Measurements from ENCODE around the gene FOLR2. TPM values are rescaled to one million over a fixed set of nuclear protein-coding genes. Genes with fewer than 3 reads are reported as not detected.

FOLR2 gene
- total RNA-seq, 3 donors from 2014 or later = 3.2 to 29.4 (median 13.8) TPM

- Histone ChIP-seq H3K36me3 (ENCODE audit: low read depth) (no peaks in the 10 kb centered on the region), H3K4me3 (peak overlapping the region; percentile 77), H3K9me3 (no peaks in the 10 kb centered on the region), H3K4me1 (ENCODE audit: low read depth) (peaks cover 15% of the 10 kb centered on the region)
- intact Hi-C loops (cut with DNase I, micrococcal nuclease) = no loop called here
- ATAC-seq (peak; percentile 79), DNase-seq (peak; percentile 82 to 89 (median 85))
- TF ChIP-seq CTCF (IDR thresholded peaks at IDR 0.05) = no peak
Observed at GRCh38 chr11:72223615-72224563, 7.3 kb downstream of the FOLR2 start.

DNA sequence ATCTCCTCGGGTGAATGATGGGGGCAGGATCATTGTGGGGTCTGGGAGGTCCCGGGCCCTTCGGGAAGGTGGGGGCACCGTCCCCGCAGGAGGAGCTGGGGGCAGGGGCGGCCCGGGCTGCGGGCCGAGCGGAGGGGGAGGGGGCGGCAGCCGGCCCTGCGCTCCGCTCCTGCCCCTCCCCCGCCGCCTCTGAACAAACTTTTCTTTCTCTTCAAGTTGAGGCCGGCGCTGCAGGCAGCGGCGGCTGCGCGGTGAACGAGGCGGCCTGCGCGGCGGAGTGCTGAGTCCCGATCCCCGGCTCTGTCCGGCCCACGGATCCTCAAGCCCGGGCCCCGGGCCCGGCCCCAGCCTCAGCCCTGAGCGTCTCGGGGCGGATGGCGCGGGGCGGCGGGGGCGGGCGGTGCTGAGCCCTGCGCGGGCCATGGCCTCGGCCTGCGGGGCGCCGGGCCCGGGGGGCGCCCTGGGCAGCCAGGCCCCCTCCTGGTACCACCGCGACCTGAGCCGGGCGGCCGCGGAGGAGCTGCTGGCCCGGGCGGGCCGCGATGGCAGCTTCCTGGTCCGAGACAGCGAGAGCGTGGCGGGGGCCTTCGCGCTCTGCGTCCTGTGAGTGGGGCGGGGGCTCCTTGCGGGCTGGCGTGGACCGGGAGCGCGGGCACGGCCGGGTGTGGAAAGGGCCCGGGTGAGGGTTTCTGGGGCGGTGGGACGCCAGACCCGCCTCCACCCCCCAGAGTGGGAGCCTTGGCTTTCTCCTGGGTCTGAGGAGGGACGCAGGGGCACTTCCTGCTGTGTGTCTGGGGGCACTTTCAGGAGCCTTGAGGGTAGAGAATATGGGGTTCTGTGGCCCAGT lies 8.2 kb downstream of the FOLR2 start, which contains the start of gene INPPL1:
INPPL1 (plus strand) TSS at position 204 of the 847 bp plus-strand sequence; CDS start at position 422, 218 bp downstream.
- H3K9me3 ChIP-seq = no peaks in the 10 kb centered on the region
- peaks cover 1% of the 10 kb centered on the region for H3K36me3 ChIP-seq (ENCODE audit: low read depth)
- peaks cover 15% of the 10 kb centered on the region for H3K4me1 ChIP-seq (ENCODE audit: low read depth)
- H3K4me3 ChIP-seq = peak within 1 kb of the TSS; percentile 77
- no peak for TF ChIP-seq CTCF (IDR thresholded peaks at IDR 0.05)
- intact Hi-C loops (cut with DNase I, micrococcal nuclease) = no loop called here
- ATAC-seq = peak; percentile 9
- peak; percentile 73 to 77 (median 76) for DNase-seq

- ATAC-seq (no peak), DNase-seq (no peak)
- intact Hi-C loops (cut with DNase I, micrococcal nuclease) = no loop called here
Observed at GRCh38 chr11:72225411-72225951, 8.9 kb downstream of the FOLR2 start.

GRCh38 chr11:72226701-72227100 lies 10.1 kb downstream of the FOLR2 start:
- Histone ChIP-seq H3K4me3 (no peak overlapping the region), H3K36me3 (ENCODE audit: low read depth) (peaks cover 3% of the 10 kb centered on the region), H3K4me1 (ENCODE audit: low read depth) (peaks cover 15% of the 10 kb centered on the region), H3K9me3 (no peaks in the 10 kb centered on the region)
- ATAC-seq (no peak), DNase-seq (no peak)
- intact Hi-C loops (cut with DNase I, micrococcal nuclease) = no loop called here
- TF ChIP-seq CTCF (IDR thresholded peaks at IDR 0.05) = no peak

More at GRCh38 chr11:72225411-72225951, 8.9 kb downstream of the FOLR2 start:
- Histone ChIP-seq H3K4me3 (no peak overlapping the region), H3K4me1 (ENCODE audit: low read depth) (peaks cover 15% of the 10 kb centered on the region), H3K36me3 (ENCODE audit: low read depth) (peaks cover 3% of the 10 kb centered on the region), H3K9me3 (no peaks in the 10 kb centered on the region)
- TF ChIP-seq CTCF (IDR thresholded peaks at IDR 0.05) = no peak
